Measurements from ENCODE around the gene LYZL2.
A peak's percentile ranks its signal among the peaks of the same experiment; 100 is the strongest.
"Not testable (repeated sequence)": the region's sequence is repeated elsewhere in the genome, so short reads cannot be mapped to it uniquely, and the experiment has no call there.

Gene LYZL2

GRCh38 chr10:30629653-30630052 lies at the start of gene LYZL2:
Gene LYZL2 (minus strand): TSS chr10:30629753. CDS start chr10:30626915, 2,838 bp downstream.
- no peak for DNase-seq (ENCODE audit: low read depth)

GRCh38 chr10:30677616-30678015 lies 48.1 kb upstream of the LYZL2 start:
- DNase-seq (ENCODE audit: low read depth): peak; percentile 16

GRCh38 chr10:30677146-30677545 lies 47.6 kb upstream of the LYZL2 start:
- not testable (repeated sequence) for DNase-seq (ENCODE audit: low read depth)

GRCh38 chr10:30675791-30676718 lies 46.5 kb upstream of the LYZL2 start:
- DNase-seq (ENCODE audit: low read depth): no peak

- DNase-seq (ENCODE audit: low read depth): no peak
These were observed 45.2 kb upstream of the LYZL2 start for GRCh38 chr10:30674796-30675195.

- DNase-seq (ENCODE audit: low read depth): not testable (repeated sequence)
These were observed 43.7 kb upstream of the LYZL2 start for GRCh38 chr10:30673262-30673661.

- DNase-seq (ENCODE audit: low read depth): not testable (repeated sequence)
These were observed 42.8 kb upstream of the LYZL2 start for GRCh38 chr10:30672338-30672737.

GRCh38 chr10:30671026-30671616 lies 41.6 kb upstream of the LYZL2 start:
- no peak for DNase-seq (ENCODE audit: low read depth)

GRCh38 chr10:30667982-30668381 lies 38.4 kb upstream of the LYZL2 start:
- DNase-seq (ENCODE audit: low read depth): not testable (repeated sequence)

- DNase-seq (ENCODE audit: low read depth): not testable (repeated sequence)
These were observed 33.9 kb upstream of the LYZL2 start for GRCh38 chr10:30663403-30663802.

- no peak for DNase-seq (ENCODE audit: low read depth)
These were observed 33.3 kb upstream of the LYZL2 start for GRCh38 chr10:30662814-30663213.

- DNase-seq (ENCODE audit: low read depth): not testable (repeated sequence)
These were observed 30.8 kb upstream of the LYZL2 start for GRCh38 chr10:30660314-30660713.

GRCh38 chr10:30656233-30656632 lies 26.7 kb upstream of the LYZL2 start:
- DNase-seq (ENCODE audit: low read depth): no peak

- not testable (repeated sequence) for DNase-seq (ENCODE audit: low read depth)
These were observed 25.4 kb upstream of the LYZL2 start for GRCh38 chr10:30655001-30655400.

GRCh38 chr10:30651470-30652397 lies 22.2 kb upstream of the LYZL2 start:
- not testable (repeated sequence) for DNase-seq (ENCODE audit: low read depth)

GRCh38 chr10:30647089-30647488 lies 17.5 kb upstream of the LYZL2 start:
- DNase-seq (ENCODE audit: low read depth): no peak

GRCh38 chr10:30645340-30645827 lies 15.8 kb upstream of the LYZL2 start:
- no peak for DNase-seq (ENCODE audit: low read depth)

GRCh38 chr10:30644408-30644861 lies 14.9 kb upstream of the LYZL2 start:
- DNase-seq (ENCODE audit: low read depth): not testable (repeated sequence)

GRCh38 chr10:30643557-30644199 lies 14.1 kb upstream of the LYZL2 start:
- DNase-seq (ENCODE audit: low read depth): not testable (repeated sequence)

GRCh38 chr10:30642856-30643255 lies 13.3 kb upstream of the LYZL2 start:
- not testable (repeated sequence) for DNase-seq (ENCODE audit: low read depth)
